Hematopoietic multipotent progenitor cell treated with erythropoietin and hydrocortisone succinate and interleukin-3 and kit ligand, for 4 days (in vitro differentiated cells): ENCODE measurements around the gene ESR1.
"Not testable (repeated sequence)": the region's sequence is repeated elsewhere in the genome, so short reads cannot be mapped to it uniquely, and the experiment has no call there.

ENCODE experiments used
- DNase-seq: peaks from one replicate; pipeline ENCODE4 v3.0.0-alpha.2; 2015

Gene ESR1

GRCh38 chr6:151998784-151999183, 191.3 kb downstream of the ESR1 start:
- no peak for DNase-seq

DNA sequence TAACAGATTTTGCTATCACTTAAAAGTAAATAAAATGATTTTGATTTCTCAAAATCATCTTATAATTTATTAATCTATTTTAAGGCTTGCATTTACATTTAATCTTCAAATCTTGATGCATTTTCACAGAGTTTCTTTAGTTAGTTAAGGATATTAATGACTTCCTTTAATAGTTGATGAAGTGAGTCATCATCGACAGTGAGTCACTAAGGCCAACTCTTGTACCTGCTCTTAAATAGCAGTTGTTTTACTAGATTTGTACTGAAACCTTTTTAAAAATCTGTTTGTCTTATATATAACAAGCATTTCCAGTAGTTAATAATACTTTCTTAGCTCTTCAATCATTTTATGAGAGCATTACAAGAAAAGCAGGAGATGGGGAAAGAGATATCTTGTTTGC, 191.7 kb downstream of the ESR1 start:
- DNase-seq, result no peak

DNA sequence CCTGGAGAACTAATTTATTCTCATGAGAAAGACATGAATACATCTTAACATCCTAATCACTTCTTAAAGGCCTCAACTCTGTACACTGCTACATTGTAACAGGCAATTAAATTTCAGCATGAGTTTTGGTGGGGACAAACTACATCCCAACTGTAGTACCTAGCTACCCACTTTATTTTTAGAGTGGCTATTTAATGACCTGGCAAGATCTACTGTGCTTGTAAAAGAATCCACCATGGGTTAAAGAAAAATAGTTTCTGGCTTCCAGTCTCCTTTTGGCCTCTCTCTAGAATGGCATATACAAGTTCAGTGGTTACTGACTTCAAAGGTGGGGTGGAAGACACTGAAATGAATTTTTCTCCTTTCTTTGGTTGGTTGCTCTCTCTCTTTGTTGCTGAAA, 193.9 kb downstream of the ESR1 start:
- DNase-seq, result no peak

GRCh38 chr6:152002306-152002705, 194.8 kb downstream of the ESR1 start:
- DNase-seq, result no peak

GRCh38 chr6:152004036-152004566, 196.6 kb downstream of the ESR1 start:
- DNase-seq, result no peak

DNA sequence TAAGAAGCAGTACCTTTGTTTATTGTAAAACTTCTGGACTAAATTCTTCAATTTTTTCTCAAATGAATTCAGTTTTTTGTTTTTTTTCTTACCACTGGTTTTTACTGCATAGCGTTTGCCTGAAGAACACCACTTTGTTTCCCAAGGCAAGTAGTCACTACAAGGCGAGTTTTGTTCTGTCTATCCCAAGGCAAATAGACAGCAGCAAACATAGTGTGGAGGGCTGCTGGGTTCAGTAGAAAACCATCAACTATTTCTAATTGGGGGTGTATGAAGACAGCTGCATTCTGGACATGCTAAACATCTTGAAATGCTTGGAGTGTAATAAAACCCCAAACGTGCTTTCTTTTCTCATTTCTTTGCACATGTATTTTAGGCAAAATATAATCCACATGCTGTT, 197.4 kb downstream of the ESR1 start:
- no peak for DNase-seq

- no peak for DNase-seq
These were observed 201.3 kb downstream of the ESR1 start for GRCh38 chr6:152008779-152009178.

DNA sequence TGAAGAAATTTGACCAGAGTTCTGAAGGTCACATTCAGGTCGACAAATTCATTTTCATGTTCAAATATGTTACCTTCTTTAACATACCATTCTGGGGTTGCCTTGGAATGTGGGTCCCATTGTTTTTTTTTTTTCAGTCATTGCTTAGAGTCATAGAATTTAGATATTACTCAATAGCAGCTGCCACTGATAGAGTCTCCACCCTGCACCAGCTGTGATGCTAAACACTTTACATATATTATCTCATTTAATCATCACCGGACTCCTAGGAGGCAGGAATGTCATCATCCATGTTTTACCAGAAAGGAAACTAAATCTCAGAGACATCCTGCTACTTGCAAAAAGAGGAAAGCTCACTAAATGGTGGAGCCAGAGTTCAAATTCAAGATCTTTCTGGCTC, 204.7 kb downstream of the ESR1 start:
- no peak for DNase-seq

- DNase-seq, result no peak
These were observed 211.4 kb downstream of the ESR1 start for GRCh38 chr6:152018876-152019275.

GRCh38 chr6:152022303-152022702, 214.8 kb downstream of the ESR1 start:
- DNase-seq, result no peak

DNA sequence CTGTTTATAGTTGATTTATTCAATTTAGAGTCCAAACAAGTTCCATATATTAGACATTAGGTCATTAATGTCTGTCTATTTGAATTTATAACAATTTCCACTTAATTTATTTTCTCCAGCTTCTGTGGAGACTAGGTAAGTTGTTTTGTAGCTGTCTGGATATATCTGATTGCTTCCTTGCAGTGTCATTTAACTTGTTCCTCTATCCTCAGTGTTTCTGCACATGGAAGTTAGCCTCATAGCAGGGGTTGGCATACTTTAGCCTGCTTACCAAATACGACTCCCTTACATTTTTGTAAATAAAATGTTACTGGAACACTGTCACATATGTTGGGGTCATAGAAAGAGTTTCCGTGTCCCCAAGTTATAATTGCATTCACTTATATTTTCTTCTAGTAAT, 216.1 kb downstream of the ESR1 start:
- no peak for DNase-seq

DNA sequence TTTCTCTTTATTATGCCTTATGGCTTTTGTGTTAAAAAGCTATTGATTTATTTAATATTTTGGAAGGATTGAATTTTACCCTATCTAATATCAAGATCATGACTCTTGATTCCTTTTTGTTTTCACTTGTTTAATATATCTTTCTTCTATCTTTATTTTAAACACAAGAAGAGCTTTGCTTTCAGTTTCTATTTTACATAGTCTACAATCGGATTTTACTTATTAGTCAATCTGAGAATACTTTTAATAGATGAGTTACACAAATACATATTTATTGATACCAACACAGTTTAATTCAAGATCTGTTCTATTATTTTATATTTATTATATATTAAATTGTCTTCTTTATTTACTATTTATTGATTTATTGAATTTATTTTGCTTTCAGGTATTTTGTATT, 218.8 kb downstream of the ESR1 start:
- DNase-seq, result no peak

DNA sequence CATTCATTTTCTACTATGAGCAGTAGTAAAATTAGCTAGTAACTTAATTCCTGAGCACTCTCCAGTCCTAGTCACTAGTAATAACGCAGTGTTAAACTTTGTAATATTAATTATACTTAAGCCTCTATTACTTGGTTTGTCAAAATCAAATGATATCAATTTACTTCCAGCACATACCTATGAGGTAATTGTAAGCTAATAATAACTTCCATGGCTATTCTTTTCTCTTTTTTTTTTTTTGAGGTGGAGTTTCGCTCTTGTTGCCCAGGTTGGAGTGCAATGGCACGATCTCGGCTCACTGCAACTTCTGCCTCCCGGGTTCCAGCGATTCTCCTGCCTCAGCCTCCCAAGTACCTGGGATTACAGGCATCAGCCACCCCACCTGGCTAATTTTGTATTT, 219.3 kb downstream of the ESR1 start:
- not testable (repeated sequence) for DNase-seq

GRCh38 chr6:152033765-152034164, 226.3 kb downstream of the ESR1 start:
- not testable (repeated sequence) for DNase-seq

- DNase-seq, result no peak
These were observed 227.1 kb downstream of the ESR1 start for GRCh38 chr6:152034631-152035030.

DNA sequence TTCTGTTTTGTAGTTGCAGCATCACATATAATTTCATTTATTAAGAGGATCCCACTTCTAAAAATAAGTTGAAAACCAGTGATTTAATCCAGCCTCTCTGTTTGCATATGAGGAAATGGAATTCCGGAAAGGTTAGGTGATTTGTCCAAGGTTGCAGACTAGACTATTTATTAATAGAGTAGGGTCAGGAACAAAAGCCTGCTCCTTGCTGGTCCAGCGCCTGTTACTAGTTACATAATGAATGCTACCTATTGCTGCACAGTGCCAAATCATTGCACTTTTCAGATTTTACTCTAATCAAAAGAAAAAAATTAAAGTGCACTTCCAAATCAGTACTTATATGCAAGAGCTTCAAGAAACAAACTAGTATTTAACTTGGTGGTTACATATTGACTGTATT, 238.6 kb downstream of the ESR1 start:
- no peak for DNase-seq

GRCh38 chr6:152048921-152049320, 241.4 kb downstream of the ESR1 start:
- DNase-seq, result no peak

DNA sequence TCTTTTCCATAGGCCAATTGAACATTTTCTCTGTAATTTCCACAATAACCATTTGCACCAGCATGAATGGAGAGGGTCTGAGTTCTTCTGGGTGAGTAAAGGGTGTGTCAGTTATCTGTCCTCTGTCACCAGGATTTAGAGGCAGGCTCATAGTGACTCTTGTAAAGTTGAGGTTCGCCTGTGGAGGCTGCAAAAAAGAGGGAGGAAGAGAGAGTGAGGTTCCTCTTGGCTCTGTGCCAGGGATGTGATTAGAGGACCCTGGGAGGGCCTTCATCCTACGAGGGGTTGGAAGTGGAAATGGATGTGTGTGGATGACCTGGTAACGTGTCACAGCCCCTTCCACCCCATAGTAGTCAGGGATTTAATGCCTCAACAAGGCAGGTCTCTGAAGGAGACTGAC, 242.0 kb downstream of the ESR1 start:
- peak; percentile 13 for DNase-seq

DNA sequence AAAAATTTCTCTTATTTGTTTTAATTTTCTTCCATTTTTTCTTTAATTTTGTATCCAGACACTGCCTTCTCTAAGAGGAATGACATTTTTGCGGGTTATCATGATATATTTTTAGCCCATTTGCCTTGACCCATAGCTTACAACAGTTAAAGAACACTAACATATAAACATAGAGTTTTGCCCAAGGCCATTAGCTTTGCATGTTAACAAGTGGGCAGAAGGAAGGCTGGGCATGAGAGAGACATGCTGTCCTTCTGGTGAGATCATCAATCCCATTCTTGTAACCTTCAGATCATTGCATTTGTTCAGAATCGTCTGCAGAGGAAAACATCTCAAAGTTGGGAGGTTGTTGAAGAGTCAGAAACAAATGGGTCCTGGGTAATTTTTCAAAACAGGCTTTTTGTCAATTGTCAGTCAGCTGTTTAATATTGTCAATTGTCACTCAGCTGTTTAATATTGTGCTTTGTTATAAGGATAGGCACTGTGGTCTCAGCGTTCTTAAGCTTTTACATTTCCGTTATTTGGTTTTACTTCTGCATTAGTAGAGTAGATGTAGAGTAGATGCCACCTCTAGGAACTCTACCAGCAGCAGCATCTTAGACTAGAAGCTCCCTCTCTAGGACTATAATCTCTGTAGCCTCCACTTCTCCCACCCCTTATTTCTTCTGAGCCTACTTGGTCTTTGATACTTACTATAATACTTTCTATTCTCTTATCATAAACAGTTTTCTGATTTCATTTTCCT, 243.1 kb downstream of the ESR1 start:
- no peak for DNase-seq

- DNase-seq, result no peak
These were observed 244.6 kb downstream of the ESR1 start for GRCh38 chr6:152052061-152052460.

- no peak for DNase-seq
These were observed 245.8 kb downstream of the ESR1 start for GRCh38 chr6:152053332-152053731.

- no peak for DNase-seq
These were observed 247.0 kb downstream of the ESR1 start for GRCh38 chr6:152054441-152054840.

DNA sequence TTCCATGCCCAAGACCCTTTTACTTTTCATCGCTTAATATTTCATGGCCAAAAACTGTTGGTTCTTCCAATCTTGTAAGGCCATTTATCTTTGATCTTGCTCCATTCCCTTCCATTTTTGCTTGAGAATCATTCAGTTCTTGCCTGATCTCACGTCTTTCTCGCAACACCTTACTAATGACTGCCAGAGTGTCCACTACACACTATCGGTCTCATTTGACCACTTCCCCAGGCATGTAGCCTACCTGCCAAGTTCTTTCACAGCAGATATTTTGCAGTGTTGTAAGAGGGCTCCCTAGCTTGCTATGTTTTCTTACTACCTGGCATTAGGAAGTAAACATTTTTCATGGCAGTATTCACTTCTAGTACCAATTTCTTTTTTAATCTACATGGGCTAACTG, 248.0 kb downstream of the ESR1 start:
- DNase-seq, result no peak

DNA sequence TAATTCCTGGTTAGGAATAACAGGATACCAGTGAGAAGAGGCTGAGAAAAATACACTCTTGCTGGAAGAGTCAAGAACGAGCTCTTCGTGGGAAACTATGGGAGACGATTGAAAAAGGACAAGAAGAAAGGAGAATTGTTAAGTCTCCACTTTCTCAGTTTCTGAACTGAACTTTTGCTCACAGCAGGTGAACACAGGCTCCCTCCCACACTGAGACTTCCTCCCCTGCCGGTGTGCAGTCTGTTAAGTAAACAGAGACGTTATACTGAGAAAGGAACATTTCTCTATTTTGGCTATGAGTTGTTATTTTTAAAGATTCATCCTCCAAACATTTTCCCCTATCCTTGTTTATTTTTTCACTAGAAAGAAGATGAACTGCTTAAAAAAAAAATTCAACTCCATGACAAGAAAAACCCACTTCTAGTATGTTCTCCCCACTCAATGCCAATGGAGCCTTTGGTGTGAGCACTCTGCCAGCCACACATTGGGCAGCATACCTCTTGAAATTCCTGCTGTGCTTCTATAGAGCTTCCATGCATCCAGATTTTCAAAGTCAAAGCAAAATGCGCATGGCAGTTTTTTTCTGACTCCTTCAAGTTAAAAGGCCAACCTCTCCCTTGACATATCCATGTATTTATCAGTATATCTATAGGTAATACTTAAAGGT, 250.5 kb downstream of the ESR1 start:
- DNase-seq, result no peak

DNA sequence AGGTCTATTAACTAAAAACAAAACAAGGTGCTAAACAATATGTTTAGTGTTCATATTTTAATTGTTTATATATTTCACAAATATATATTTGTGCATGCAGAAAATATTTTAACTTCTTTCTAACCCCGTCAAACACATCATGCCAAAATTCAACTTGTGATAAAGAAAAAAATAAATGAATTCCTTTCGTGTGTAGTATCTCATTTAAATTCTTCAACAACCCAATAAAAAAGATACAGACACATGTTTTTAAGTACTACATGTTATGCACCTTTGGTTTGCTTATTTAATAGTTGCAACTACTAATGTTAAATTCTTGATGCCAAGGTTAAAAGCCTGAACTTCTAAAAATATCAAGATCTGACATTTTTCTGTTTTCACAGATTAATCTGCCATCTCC, 252.4 kb downstream of the ESR1 start:
- DNase-seq, result no peak
